Measurements from ENCODE around the gene LEF1.

- TF ChIP-seq, protein P1, sequence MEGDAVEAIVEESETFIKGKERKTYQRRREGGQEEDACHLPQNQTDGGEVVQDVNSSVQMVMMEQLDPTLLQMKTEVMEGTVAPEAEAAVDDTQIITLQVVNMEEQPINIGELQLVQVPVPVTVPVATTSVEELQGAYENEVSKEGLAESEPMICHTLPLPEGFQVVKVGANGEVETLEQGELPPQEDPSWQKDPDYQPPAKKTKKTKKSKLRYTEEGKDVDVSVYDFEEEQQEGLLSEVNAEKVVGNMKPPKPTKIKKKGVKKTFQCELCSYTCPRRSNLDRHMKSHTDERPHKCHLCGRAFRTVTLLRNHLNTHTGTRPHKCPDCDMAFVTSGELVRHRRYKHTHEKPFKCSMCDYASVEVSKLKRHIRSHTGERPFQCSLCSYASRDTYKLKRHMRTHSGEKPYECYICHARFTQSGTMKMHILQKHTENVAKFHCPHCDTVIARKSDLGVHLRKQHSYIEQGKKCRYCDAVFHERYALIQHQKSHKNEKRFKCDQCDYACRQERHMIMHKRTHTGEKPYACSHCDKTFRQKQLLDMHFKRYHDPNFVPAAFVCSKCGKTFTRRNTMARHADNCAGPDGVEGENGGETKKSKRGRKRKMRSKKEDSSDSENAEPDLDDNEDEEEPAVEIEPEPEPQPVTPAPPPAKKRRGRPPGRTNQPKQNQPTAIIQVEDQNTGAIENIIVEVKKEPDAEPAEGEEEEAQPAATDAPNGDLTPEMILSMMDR (conservative IDR thresholded peaks at IDR 0.05 in 1 of 2, IDR thresholded peaks at IDR 0.05 in 1 of 2; ENCODE audit: low read depth in 1 of 2, low read length in 2 of 2), result no peak
- no peak for TF ChIP-seq EZH2 (IDR thresholded peaks at IDR 0.05; ENCODE audit: low read length, missing control alignments)
Observed at GRCh38 chr4:108184453-108185049, 15.8 kb upstream of the LEF1 start.
